GM19023 (cell line): ENCODE data around the gene PRDX6.
"Not testable (repeated sequence)": the region's sequence is repeated elsewhere in the genome, so short reads cannot be mapped to it uniquely, and the experiment has no call there.

Experiments
- ATAC-seq: cut with Tn5 transposase; IDR thresholded peaks from one replicate; pipeline ENCODE4 v1.9.1; 2021; ENCODE audit warnings: mild to moderate bottlenecking, moderate library complexity; ENCODE audit not compliant: unreplicated experiment

The PRDX6 gene

DNA sequence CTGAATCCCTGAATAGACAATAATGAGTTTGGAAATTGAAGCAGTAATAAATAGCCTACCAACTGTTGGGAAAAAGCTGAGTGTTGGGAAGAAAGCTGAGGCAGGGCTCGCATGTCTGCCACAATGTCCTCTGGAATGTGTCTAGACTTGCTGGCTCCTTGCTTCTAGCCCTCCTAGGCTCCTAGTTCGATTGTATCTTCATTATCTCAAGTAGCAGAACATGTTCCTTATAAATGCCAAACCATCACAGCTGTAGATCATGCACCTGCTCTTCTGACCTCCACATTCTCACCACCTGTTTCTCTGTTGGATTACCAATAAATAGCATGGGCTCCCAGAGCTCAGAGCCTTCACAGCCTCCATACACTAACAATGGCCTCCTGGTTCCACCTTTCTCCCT lies 12.9 kb upstream of the PRDX6 start:
- ATAC-seq = not testable (repeated sequence)

DNA sequence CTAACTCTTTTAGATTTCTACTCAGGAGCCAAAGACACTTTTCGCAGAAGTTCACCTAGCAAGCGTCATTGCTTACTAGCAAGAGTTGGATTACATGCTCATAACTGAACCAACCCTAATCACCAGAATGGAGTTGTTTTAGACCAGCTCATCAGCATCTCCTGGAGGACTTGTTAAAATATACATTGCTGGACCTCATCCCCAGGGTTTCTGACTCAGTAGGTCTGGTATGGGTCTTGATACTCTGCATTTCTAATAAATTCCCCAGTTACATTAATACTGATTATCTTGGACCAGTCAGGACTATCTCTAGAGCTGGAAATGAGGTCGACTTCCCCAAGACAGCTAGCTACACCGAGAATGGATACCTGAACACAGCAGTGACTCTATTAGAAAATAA lies 9.7 kb upstream of the PRDX6 start:
- no peak for ATAC-seq

DNA sequence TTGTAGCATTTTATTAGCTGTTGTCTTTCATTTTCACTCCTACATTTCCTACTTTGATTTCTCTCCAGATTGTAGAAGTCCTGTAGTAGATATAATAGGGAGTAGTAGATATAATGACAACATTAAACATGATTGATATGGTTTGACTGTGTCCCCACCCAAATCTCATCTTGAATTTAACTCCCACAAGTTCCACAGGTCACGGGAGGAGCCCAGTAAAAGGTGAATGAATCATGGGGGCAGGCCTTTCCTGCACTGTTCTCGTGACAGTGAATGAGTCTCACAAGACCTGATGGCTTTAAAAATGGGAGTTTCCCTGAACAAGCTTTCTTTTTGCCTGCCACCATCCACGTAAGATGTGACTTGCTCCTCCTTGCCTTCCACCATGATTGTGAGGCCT lies 7.5 kb upstream of the PRDX6 start:
- no peak for ATAC-seq

DNA sequence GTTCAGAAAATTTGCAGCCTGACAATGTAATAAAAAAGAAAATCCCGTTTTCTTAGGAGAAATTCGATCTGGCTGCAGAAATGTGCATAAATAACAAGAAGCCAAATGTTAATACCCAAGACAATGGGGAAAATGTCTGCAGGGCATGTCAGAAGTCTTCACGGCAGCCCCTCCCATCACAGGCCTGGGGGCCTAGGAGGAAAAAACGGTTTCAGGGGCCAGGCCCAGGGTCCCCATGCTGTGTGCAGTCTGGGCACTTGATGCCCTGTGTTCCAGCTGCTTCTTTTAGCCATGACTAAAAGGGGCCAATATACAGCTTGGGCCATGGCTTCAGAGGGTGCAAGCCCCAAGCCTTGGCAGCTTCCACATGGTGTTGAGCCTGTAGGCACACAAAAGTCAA lies 6.5 kb upstream of the PRDX6 start:
- no peak for ATAC-seq

DNA sequence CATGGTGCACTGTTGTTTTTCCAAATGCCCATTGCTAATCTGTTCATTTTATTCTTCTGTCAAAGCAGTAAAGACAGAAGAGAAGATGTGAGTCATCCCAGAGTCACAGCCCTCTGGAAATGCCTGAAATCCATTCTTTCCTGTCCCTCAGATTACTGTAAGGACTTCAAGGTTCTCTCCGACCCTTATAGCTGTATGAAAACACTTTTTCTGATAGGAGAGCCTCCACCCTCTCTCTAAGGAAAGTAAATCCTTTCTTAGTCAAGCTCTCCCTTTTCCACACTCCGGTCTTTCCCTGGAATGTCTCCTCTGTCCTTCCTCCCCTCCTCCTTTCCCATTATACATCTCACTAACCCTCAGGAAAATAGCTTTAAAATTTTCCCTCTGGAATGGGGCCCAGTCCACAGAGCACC lies 3.5 kb upstream of the PRDX6 start:
- ATAC-seq = no peak

DNA sequence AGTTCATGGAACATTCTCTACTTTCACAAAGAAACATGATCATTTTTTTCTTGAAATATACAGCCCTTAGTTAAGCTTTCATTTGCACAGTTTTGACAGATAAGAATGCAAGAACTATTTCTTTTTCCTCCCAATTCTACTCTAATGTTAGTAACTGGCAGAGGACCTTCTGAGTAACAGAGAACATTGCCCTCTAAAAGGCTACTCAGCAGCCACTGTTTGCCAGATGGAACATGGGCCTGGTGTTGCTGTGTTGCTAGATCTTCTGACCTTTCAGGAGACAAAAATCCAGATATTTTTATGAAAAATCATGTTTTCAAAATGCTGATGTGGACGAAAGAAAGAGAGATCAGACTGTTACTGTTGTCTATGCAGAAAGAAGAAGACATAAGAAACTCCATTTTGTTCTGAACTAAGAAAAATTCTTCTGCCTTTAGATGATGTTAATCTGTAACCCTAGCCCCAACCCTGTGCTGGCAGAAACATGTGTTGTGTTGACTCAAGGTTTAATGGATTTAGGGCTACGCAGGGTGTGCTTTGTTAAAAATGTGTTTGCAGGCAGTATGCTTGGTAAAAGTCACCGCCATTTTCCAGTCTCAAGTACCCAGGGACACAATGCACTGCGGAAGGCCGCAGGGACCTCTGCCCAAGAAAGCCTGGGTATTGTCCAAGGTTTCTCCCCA lies 2.9 kb upstream of the PRDX6 start:
- no peak for ATAC-seq

DNA sequence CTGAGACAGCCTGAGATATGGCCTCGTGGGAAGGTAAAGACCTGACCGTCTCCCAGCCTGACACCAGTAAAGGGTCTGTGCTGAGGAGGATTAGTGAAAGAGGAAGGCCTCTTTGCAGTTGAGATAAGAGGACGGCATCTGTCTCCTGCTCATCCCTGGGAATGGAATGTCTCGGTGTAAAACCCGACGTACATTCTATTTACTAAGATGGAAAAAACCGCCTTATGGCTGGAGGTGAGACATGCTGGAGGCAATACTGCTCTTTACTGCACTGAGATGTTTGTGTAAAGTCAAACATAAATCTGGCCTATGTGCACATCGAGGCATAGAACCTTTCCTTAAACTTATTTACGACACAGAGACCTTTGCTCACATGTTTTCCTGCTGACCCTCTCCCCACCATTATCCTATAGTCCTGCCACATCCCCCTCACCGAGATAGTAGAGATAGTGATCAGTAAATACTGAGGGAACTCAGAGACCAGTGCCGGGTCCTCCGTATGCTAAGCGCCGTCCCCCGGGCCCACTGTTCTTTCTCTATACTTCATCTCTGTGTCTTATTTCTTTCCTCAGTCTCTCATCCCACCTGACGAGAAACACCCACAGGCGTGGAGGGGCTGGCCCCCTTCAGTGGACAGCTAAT lies 2.2 kb upstream of the PRDX6 start:
- not testable (repeated sequence) for ATAC-seq

DNA sequence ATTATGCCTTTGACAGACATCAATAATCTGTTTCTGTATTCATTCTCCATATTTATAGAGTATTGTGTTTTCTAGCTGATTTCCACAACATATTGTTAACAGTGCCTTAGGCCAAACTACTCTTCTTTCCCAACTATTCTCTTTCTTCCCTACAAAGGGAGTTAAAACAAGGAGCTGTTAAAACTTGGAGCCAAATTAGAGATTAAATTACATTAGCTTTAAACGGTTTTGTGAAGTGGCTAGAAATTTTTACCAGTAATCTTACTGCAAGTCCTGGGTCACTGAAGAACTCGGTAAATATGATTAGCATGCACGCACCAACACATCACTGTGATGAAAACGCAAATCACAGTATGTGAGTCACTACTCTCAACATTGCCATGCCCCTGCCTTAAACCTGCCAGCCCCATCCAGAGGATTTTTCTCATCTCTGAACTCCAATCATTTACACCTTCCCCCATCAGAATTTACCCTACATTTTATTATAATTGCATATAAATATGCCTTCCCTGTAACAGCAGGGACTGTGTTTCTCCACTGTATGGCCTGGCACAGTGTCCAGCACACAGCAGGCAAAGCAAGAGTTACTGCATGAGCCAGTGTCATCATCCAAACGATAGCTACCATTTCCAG lies 1.5 kb upstream of the PRDX6 start:
- no peak for ATAC-seq

DNA sequence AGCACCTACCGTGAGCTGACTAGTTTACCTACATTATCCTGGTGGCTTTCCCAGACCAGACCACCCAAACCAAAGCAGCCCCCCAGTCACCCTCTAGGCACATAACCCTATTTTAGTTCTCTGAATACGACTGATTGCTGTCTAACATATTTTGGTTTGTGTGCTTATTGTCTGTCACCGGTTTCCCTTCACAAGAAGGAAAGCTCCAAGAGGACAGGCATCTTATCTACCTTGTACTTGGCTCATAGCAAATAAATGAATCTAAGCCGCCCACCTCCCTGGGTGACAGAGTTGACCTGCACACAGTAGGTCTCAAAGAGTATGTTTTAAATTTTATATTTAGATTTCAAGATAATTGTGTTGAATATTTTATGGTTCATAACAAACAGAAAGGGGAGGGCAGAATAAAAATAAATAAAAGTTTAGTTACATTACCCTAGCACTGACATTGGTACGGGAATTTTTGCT lies 904 bp upstream of the PRDX6 start:
- ATAC-seq = no peak

DNA sequence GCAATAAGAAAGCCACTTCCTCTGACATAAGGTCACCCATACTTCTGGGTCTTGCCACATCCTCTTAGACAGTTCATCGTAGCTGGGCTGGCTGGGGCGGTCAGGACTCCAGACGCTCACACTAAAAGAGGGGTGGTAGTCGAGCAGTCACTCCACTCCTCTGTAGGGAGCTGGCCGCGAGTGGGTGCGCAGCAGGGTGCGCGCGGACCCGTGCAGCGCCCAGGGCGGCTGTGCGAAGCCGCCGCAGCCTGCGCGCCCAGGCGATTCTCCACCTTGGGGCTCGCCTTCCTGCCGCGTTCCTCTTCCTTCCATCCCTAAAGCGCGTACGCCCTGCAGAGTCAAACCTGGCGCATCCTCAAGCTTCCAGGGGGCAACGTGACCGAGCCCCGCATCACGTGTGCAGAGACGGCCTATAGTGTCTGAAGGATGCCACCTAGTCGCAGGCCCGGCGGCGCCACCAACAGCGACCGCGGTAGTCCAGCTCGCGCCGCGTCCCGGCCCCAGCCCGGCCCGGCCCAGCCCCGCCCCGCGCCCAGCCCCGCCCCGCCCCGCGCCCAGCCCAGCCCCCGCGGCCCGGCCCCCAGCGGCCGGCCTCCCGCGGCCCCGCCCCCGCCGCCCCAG lies 360 bp upstream of the PRDX6 start:
- peak; percentile 97 for ATAC-seq

DNA sequence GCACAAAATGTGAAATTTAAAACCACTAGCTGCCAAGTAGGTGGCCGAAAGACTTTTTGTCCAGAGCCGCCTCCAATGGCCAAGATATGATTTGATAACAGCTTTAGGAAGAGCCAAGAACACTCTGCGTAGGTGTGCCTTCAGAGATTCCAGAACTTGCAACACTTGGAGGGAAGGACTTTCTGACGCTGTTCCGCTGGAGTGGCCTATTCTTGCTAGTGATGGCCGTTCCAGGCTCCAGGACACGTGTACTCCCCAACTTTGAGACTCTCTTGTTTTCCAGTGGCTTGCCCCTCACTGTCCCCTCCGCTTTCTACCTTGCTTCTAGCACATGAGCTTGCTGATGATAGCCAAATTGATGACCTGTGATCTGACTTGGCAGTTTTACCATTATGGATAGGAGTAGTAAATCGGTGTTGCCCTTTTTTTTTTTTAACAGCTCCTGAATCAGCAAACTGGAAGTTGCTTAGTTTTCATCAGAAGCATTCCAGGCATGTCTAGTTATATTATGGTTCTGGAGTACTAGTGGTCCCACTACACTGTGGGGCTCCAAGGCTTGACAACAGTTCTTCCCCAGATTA lies 1.0 kb downstream of the PRDX6 start:
- ATAC-seq = no peak

DNA sequence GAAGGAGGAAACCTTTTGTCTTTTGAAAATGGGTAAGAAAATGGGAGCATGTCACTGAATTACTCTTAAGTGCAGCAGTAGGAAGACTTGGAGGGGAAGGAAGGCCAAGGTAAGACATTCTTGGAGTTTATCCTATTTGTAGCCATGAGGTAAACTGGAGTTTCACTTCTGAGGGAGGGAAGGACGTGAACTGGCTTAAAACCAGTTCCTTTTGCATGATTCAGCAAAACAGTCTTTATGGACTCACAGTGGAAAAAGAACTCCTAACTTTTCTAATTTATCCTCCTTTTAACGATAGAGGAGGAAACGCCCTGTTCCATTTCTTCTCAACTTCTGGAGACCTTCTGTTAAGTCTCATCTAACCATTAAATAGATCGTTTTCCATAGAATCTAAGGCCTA lies 2.5 kb downstream of the PRDX6 start:
- ATAC-seq = no peak

DNA sequence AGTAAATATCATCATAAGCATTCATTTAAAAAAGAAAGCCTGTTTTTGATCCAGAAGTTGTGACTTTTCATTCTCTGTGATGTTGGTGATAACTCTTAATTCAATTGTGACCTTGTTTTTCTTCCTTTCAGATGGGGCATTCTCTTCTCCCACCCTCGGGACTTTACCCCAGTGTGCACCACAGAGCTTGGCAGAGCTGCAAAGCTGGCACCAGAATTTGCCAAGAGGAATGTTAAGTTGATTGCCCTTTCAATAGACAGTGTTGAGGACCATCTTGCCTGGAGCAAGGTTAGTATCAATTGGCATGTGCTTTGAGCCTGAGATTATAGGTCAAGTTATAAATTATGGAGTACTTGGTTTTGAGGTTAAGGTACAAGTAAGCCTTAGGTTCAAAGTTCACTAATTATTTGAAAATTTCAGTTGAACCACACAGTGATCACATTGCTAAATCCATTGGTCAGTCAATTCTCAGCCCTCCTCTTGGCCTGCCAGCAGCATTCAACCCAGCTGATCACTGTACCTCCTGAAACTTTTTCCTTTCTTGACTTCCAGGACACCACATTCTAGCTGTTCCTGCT lies 4.1 kb downstream of the PRDX6 start:
- ATAC-seq = no peak

DNA sequence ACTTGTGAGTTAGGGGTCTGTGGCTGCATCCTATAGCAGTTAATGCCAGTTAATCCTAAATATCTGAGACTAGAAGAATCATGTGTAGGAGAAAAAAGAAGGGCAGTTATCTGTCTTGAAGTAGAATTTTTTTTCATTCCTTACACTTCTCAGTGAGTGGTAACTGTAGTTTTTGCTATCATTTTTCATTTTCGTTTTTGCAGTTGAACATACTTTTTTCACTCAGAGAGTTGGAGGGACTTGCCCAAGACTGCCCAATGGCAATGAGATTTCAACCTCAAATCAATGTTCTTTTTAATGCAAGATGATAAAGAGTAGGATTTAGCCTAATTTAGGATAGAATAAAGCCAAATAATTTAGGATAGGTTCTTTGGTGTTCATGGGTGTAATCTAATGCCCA lies 5.5 kb downstream of the PRDX6 start:
- no peak for ATAC-seq

DNA sequence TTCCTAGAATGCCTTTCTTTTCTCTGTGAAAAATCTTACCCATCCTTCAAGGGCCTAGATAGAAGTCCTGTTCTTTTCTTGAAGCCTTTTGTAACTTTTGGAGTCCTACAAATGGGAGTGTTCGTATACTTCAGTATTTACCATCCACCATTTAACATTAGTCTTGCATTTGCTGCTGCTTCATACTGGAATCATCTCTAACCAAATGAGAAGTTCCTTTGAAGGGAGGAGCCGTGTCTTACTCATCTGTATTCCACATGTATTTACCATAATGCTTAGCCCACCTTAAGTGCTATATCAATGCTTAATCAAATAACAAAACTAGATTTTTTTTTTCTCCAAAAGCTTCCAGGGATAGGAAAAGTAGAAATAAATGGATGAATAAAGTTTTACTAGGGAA lies 7.1 kb downstream of the PRDX6 start:
- ATAC-seq = no peak

DNA sequence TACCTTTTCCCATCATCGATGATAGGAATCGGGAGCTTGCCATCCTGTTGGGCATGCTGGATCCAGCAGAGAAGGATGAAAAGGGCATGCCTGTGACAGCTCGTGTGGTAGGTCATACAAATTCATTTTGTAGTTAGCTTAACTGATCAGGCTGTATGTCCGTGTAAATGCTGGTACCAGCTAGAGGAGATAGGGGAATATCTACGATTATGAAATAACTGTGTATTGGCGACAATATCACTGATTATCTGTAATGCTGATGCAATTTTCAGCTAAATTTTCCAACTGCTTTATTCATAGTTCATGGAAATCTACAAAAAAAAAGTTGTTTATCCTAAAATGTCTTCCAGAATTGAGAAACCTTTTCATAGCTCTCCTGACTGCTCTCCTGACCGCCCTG lies 8.3 kb downstream of the PRDX6 start:
- ATAC-seq = no peak

DNA sequence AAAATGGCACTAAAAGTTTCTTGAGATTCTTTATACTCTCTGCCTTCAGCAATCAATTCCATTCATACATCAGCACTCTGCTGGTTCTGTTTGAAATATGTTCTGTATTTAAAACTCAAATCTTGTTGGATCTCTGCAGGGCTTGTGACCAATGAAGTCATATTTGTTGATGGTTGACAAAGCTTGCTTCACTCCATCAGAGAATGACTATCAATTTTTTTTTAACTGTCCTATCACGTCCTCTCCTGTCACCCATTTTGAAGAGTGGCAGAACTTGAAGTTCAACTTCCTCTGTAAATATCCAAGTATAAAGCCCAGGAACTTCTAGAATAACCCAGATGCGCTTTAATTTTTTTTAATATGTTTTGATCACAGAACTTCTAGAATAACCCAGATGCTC lies 10.9 kb downstream of the PRDX6 start:
- ATAC-seq = no peak

DNA sequence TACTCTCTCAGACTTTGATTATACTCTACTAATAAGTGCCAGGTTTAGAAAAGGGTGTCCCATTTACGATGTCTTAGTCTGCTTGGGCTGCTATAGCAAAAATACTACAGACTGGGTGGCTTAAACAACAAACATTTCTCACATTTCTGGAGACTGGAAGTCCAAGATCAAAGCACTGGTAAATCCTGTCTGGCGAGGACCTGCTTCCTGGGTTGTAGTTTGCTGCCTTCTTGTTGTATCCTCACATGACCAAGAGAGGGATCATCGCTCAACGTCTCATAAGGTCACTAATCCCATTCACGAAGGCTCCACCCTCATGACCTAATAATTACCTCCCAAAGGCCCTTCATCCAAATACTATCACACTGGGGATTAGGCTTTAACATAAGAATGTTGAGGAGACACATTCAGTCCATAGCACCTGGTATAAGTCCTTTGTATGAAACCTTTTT lies 12.0 kb downstream of the PRDX6 start:
- ATAC-seq = no peak

DNA sequence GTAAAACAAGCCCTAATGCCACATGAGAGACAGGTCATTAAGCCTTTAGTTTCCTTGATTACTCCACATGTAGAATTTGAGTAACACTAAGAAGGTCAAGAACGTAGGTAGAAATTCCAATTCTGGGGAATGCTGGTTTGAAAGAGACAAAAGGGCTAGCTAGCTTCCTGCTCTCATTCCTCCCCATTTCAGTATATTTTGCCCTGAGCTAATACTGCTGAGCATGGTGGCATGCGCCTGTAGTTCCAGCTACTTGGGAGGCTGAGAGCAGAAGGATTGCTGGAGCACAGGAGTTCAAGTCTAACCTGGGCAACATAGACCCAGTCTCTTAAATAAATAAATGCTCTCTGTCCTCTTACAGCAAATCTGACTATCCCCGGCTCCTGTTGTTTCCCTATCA lies 12.8 kb downstream of the PRDX6 start:
- ATAC-seq = no peak

DNA sequence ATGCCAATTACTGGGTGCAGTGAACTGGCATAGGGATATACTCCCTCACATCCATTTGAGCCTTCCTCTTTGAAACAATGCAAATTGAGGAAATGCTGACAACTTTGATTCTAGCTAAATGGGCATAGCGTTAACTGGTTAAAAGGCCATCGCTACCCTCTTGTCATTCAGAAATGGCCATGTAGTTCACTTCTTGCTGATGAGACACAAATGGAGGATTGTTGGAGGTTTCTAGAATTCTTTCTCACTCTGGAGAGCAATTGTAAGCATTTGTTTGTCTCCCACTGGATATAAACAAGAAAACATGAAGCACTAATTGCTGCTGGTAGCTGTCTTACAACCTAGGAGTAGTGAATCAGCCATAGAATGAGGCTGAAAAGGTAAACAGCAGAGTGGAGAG lies 14.4 kb downstream of the PRDX6 start:
- ATAC-seq = no peak

DNA sequence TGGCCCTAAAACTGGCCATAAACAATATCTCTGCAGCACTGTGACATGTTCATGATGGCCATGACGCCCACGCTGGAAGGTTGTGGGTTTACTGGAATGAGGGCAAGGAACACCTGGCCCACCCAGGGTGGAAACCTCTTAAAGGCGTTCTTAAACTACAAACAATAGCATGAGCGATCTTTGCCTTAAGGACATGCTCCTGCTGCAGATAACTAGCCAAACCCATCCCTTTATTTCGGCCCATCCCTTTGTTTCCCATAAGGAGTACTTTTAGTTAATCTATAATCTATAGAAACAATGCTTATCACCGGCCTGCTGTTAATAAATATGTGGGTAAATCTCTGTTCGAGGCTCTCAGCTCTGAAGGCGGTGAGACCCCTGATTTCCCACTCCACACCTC lies 16.0 kb downstream of the PRDX6 start:
- ATAC-seq = not testable (repeated sequence)
